HG03565 (cell line): ENCODE measurements around the gene DUSP22.
A peak's percentile ranks its signal among the peaks of the same experiment; 100 is the strongest.
"Not testable (repeated sequence)": the region's sequence is repeated elsewhere in the genome, so short reads cannot be mapped to it uniquely, and the experiment has no call there.

Source experiments
- ATAC-seq: cut with Tn5 transposase; IDR thresholded peaks from one replicate; pipeline ENCODE4 v1.9.1; 2021; ENCODE audit warnings: mild to moderate bottlenecking, moderate library complexity; ENCODE audit not compliant: unreplicated experiment

DUSP22 gene

GRCh38 chr6:279341-280029 is 12.8 kb upstream of the DUSP22 start:
- no peak for ATAC-seq

- ATAC-seq: no peak
These were observed 11.4 kb upstream of the DUSP22 start for GRCh38 chr6:280775-281468.

GRCh38 chr6:281469-282103 is 10.7 kb upstream of the DUSP22 start:
- ATAC-seq: no peak

- ATAC-seq: no peak
These were observed 10.0 kb upstream of the DUSP22 start for GRCh38 chr6:282177-282866.

GRCh38 chr6:282867-283416 is 9.3 kb upstream of the DUSP22 start:
- ATAC-seq: no peak

GRCh38 chr6:284486-284885 is 7.8 kb upstream of the DUSP22 start:
- no peak for ATAC-seq

GRCh38 chr6:285030-285771 is 7.1 kb upstream of the DUSP22 start:
- ATAC-seq: no peak

- not testable (repeated sequence) for ATAC-seq
These were observed 6.4 kb upstream of the DUSP22 start for GRCh38 chr6:285902-286301.

GRCh38 chr6:286681-287488 is 5.4 kb upstream of the DUSP22 start:
- ATAC-seq: no peak

- no peak for ATAC-seq
These were observed 4.8 kb upstream of the DUSP22 start for GRCh38 chr6:287489-287860.

GRCh38 chr6:288866-289265 is 3.4 kb upstream of the DUSP22 start:
- no peak for ATAC-seq

- ATAC-seq: no peak
These were observed 2.0 kb upstream of the DUSP22 start for GRCh38 chr6:290111-290922.

GRCh38 chr6:291204-291696 is 1.0 kb upstream of the DUSP22 start:
- ATAC-seq: no peak

- ATAC-seq: peak; percentile 22
These were observed 362 bp downstream of the DUSP22 start for GRCh38 chr6:292506-293192.

- ATAC-seq: no peak
These were observed 1.2 kb downstream of the DUSP22 start for GRCh38 chr6:293193-294174.

- no peak for ATAC-seq
These were observed 2.6 kb downstream of the DUSP22 start for GRCh38 chr6:294656-295565.
